Measurements from ENCODE around the gene RAD9A. TPM values are rescaled to one million over a fixed set of nuclear protein-coding genes. Genes with fewer than 3 reads are reported as not detected.
A peak's percentile ranks its signal among the peaks of the same experiment; 100 is the strongest.

Gene RAD9A
- total RNA-seq, 3 donors from 2014 or later, result 11.0 to 31.0 (median 24.6) TPM

DNA sequence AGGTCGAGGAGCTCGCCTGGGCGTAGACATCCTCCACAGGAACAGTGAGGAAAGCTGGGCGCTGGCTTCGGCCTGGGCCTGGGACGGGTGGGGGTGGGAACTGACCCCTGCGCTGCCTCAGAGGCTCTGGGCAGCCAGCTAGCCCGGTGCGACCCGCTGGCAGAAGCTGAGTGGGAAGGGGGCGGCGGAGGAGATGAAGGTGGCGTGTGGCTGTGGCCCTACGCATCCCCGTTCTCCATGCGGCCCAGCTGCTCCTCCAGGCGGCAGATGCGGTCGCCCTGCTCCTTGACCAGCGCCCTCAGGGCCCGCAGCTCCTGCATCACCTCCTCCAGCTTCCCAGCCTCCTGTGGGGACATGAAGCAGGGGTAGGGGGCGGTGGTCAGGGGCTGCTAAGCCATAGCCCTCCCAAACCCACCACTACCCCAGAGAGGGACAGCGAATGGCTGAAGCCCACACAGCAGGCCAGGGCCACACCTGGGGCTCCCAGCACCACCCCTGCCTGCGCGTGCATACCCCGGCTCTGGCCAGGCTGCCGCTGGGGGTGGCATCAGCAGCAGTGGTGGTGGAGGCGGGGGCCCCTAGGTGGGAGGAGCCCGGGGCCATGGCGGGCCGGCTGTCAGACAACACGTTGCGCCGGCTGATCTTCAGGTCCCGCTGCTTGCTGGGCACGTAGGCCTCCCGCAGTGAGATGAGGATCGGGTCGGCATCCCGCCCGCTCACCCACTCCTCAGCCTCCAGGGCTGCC, 46.5 kb downstream of the RAD9A start:
- Histone ChIP-seq H3K9me3 (no peaks in the 10 kb centered on the region), H3K27ac (peak overlapping the region in 1 of 2 donors; percentile 12), H3K4me3 (peak overlapping the region in 2 of 3 donors; percentile 25 to 30), H3K36me3 (no peaks in the 10 kb centered on the region), H3K27me3 (no peaks in the 10 kb centered on the region), H3K4me1 (peaks cover 0 to 12% of the 10 kb centered on the region in 2 donors)
- intact Hi-C loops (cut with DNase I; ENCODE audit: low total_unique reads), result loop anchor here (5.0 kb wide), 1 partner anchor 1231 kb away; no protein-coding TSS in a partner anchor
- DNase-seq (ENCODE audit: low spot score in 2 of 2), result no peak
- TF ChIP-seq, protein P1, sequence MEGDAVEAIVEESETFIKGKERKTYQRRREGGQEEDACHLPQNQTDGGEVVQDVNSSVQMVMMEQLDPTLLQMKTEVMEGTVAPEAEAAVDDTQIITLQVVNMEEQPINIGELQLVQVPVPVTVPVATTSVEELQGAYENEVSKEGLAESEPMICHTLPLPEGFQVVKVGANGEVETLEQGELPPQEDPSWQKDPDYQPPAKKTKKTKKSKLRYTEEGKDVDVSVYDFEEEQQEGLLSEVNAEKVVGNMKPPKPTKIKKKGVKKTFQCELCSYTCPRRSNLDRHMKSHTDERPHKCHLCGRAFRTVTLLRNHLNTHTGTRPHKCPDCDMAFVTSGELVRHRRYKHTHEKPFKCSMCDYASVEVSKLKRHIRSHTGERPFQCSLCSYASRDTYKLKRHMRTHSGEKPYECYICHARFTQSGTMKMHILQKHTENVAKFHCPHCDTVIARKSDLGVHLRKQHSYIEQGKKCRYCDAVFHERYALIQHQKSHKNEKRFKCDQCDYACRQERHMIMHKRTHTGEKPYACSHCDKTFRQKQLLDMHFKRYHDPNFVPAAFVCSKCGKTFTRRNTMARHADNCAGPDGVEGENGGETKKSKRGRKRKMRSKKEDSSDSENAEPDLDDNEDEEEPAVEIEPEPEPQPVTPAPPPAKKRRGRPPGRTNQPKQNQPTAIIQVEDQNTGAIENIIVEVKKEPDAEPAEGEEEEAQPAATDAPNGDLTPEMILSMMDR (IDR thresholded peaks at IDR 0.05), result no peak
- TF ChIP-seq POLR2A (IDR thresholded peaks at IDR 0.05) (no peak), POLR2AphosphoS5 (IDR thresholded peaks at IDR 0.05) (no peak)

- H3K9me3 ChIP-seq, result no peaks in the 10 kb centered on the region
- intact Hi-C loops (cut with DNase I; ENCODE audit: low total_unique reads), result loop anchor here (5.0 kb wide), 1 partner anchor 1232 kb away; no protein-coding TSS in a partner anchor
- H3K36me3 ChIP-seq, result no peaks in the 10 kb centered on the region
- H3K27me3 ChIP-seq, result no peaks in the 10 kb centered on the region
- no peak overlapping the region for H3K4me3 ChIP-seq
- DNase-seq (ENCODE audit: low spot score in 2 of 2), result no peak
- peak overlapping the region; percentile 29 to 61 for H3K27ac ChIP-seq
- TF ChIP-seq, protein P1 (IDR thresholded peaks at IDR 0.05), result no peak
- TF ChIP-seq POLR2AphosphoS5 (IDR thresholded peaks at IDR 0.05) (no peak), POLR2A (IDR thresholded peaks at IDR 0.05) (no peak)
- peaks cover 0 to 12% of the 10 kb centered on the region in 2 donors for H3K4me1 ChIP-seq
Observed at GRCh38 chr11:67439321-67440228, 47.8 kb downstream of the RAD9A start.

DNA sequence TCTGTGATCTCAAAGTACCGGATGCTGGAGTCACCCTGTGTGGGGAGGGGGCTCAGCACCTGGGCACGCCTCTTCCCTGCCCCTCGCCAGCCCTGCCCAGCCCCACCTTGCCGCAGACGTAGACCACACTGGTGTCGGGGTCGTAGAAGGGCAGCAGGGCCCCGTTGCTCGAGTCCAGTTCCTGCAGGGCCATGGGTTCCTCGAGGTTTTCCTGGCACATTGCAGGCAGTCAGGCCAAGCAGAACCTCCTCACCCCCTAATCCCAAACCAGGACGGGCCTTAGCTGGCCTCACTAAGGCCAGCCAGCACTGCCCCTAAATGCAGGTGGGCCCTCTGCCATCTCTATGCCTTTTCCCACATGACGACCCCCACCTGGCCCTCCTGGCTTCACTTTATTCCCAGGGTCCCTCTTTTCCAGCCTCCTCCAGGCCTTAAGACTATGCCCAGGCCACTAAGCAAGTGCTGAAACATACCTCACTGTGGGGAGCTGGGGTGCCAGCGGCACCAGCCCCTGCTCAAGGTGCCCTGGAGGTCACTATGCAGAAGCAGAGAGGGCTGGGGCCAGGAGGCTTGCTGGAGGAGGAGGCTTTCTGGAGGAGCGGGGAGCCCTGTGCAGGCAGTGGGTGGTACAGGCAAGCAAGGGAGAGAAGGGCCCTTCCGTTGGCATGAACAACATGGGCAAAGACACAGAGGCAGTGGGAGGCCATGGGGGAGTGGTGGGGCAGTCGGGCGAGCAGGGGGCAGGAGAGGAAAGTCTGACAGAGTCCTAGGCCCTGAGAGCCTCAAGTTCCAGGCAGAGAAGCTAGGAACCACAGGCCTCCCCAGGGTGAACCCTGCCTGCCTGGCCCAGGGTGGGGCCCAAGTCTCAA, 48.7 kb downstream of the RAD9A start:
- H3K4me1 ChIP-seq, result peaks cover 0 to 12% of the 10 kb centered on the region in 2 donors
- intact Hi-C loops (cut with DNase I; ENCODE audit: low total_unique reads), result no loop called here
- peak overlapping the region; percentile 10 to 61 for H3K27ac ChIP-seq

DNA sequence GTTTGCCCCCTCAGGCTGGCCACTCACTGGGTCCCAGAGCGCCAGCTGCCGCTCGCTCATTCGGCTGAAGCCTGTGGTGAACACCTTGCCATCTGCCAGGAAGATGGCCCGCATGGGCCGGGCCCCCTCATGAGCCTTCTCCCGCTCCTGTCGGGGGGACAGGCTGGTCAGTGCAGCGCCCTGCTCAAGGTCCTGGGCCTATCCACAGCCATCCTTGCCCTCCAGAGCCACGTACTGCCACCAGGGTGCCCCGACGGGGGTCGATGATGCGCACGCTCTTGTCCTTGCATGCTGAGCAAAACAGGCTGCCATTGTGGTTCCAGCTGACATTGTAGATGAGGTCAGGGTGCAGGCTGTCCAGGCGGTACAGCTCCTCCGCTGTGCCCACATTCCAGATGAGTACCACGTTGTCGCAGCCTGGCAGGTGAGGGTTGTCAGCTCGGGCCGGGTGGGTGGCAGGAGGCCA, 49.3 kb downstream of the RAD9A start:
- H3K36me3 ChIP-seq, result no peaks in the 10 kb centered on the region
- TF ChIP-seq POLR2AphosphoS5 (IDR thresholded peaks at IDR 0.05) (no peak), POLR2A (IDR thresholded peaks at IDR 0.05) (no peak)
- TF ChIP-seq, protein P1 (IDR thresholded peaks at IDR 0.05), result no peak
- no peak overlapping the region for H3K4me3 ChIP-seq
- H3K4me1 ChIP-seq, result peaks cover 0 to 12% of the 10 kb centered on the region in 2 donors
- intact Hi-C loops (cut with DNase I; ENCODE audit: low total_unique reads), result no loop called here
- no peak for DNase-seq (ENCODE audit: low spot score in 2 of 2)
- H3K27me3 ChIP-seq, result no peaks in the 10 kb centered on the region
- H3K9me3 ChIP-seq, result no peaks in the 10 kb centered on the region
- peak overlapping the region in 1 of 2 donors; percentile 61 for H3K27ac ChIP-seq

More for the DNA sequence above, 48.7 kb downstream of the RAD9A start:
- Histone ChIP-seq H3K9me3 (no peaks in the 10 kb centered on the region), H3K27me3 (no peaks in the 10 kb centered on the region), H3K36me3 (no peaks in the 10 kb centered on the region), H3K4me3 (no peak overlapping the region)
- no peak for DNase-seq (ENCODE audit: low spot score in 2 of 2)
- TF ChIP-seq, protein P1 (IDR thresholded peaks at IDR 0.05), result no peak
- TF ChIP-seq POLR2A (IDR thresholded peaks at IDR 0.05) (no peak), POLR2AphosphoS5 (IDR thresholded peaks at IDR 0.05) (no peak)

Measured in breast epithelium (tissue), 4 donors.